Activated CD4-positive, alpha-beta T cell treated with anti-CD3 and anti-CD28 coated beads for 36 hours (primary cell): Measurements from ENCODE around the gene TMEM127. TPM values are rescaled to one million over a fixed set of nuclear protein-coding genes. Genes with fewer than 3 reads are reported as not detected.

Experiments used
- ATAC-seq: fragments of 200-7000 bp; cut with Tn5 transposase; one replicate; pipeline ENCODE4 v1.10.0; 2021; ENCODE audit warnings: mild to moderate bottlenecking, moderate library complexity
- CTCF ChIA-PET: fragments of 350-600 bp; sonication (Branson Sonifier 250); formaldehyde crosslinking; loops from one replicate; lab custom pipeline; 2021; ENCODE audit warnings: antibody characterized with exemption; lab: Charles Lee
- POLR2A ChIA-PET: fragments of 350-600 bp; sonication (Branson Sonifier 250); formaldehyde crosslinking; loops from one replicate; lab custom pipeline; 2021; ENCODE audit warnings: antibody characterized with exemption, inconsistent platforms; lab: Charles Lee
- DNase-seq: peaks from one replicate; pipeline ENCODE4 v3.0.0-alpha.2; 2020
- H3K27ac Mint-ChIP-seq: one replicate; pipeline ENCODE4 v1.8.0; 2021; ENCODE audit warnings: mixed read lengths
- H3K27me3 Mint-ChIP-seq: one replicate; pipeline ENCODE4 v1.8.0; 2021; ENCODE audit warnings: mixed read lengths
- H3K36me3 Mint-ChIP-seq: one replicate; pipeline ENCODE4 v1.8.0; 2021; ENCODE audit warnings: low read depth, mixed read lengths
- H3K4me1 Mint-ChIP-seq: one replicate; pipeline ENCODE4 v1.8.0; 2021; ENCODE audit warnings: mixed read lengths
- H3K4me3 Mint-ChIP-seq: one replicate; pipeline ENCODE4 v1.8.0; 2021; ENCODE audit warnings: mild to moderate bottlenecking, moderate library complexity, mixed read lengths
- H3K9me3 Mint-ChIP-seq: one replicate; pipeline ENCODE4 v1.8.0; 2021; ENCODE audit warnings: low read depth, mixed read lengths
- intact Hi-C, 2 experiments: fragments of 100-400 bp; cut with DNase I in 1 of 2; cut with micrococcal nuclease in 1 of 2; formaldehyde crosslinking; loops; one replicate each; pipeline versions ENCODE4 v1.14.2 to v1.15.1; 2022 to 2024; cut with DNase I, micrococcal nuclease
- total RNA-seq, 2 experiments: library from RNA; stranded (reverse); gene quantifications; one replicate each; pipeline ENCODE4 v1.2.3, GENCODE V29; 2021

The TMEM127 gene
- total RNA-seq, 2 experiments from 2014 or later = 16.6 to 17.9 TPM

- Mint-ChIP-seq H3K27ac (peak overlapping the region; percentile 96), H3K4me3 (peak overlapping the region; percentile 100), H3K9me3 (no peaks in the 10 kb centered on the region), H3K36me3 (peaks cover 38% of the 10 kb centered on the region), H3K27me3 (no peaks in the 10 kb centered on the region), H3K4me1 (peaks cover 57% of the 10 kb centered on the region)
- intact Hi-C loops = loop anchor here in 1 of 2 experiments (5.0 kb wide), 1 partner anchor 215 kb away; the partner anchor contains the start of gene ANKRD36C
- ATAC-seq = no peak
- POLR2A ChIA-PET = interaction anchor here (0.6 to 1.1 kb wide), 3 partner anchors 57 to 577 kb away, joined by 3 read pairs; no protein-coding TSS in a partner anchor
- peak; percentile 16 for DNase-seq
- CTCF ChIA-PET = interaction anchor here (1.3 kb wide), 1 partner anchor 33 kb away, joined by 5 read pairs; no protein-coding TSS in a partner anchor
Observed at GRCh38 chr2:96207073-96207773, 58.6 kb downstream of the TMEM127 start.

- no peaks in the 10 kb centered on the region for H3K9me3 Mint-ChIP-seq
- peaks cover 38% of the 10 kb centered on the region for H3K36me3 Mint-ChIP-seq
- peak overlapping the region; percentile 79 for H3K27ac Mint-ChIP-seq
- H3K4me3 Mint-ChIP-seq = peak overlapping the region; percentile 100
- peaks cover 62% of the 10 kb centered on the region for H3K4me1 Mint-ChIP-seq
- CTCF ChIA-PET = interaction anchor here (1.2 to 1.4 kb wide), 4 partner anchors 9 to 59 kb away, joined by 3 to 4 read pairs (median 3); no protein-coding TSS in a partner anchor
- POLR2A ChIA-PET = interaction anchor here (0.7 to 1.0 kb wide), 3 partner anchors 65 to 439 kb away, joined by 3 read pairs; no protein-coding TSS in a partner anchor
- no peak for DNase-seq
- ATAC-seq = no peak
- intact Hi-C loops = loop anchor here in 1 of 2 experiments (5.0 kb wide), 1 partner anchor 214 kb away; the partner anchor contains the start of gene ANKRD36C
- H3K27me3 Mint-ChIP-seq = no peaks in the 10 kb centered on the region
Observed at GRCh38 chr2:96205888-96206287, 59.9 kb downstream of the TMEM127 start.

- Mint-ChIP-seq H3K9me3 (no peaks in the 10 kb centered on the region), H3K4me3 (peak overlapping the region; percentile 100), H3K27ac (peak overlapping the region; percentile 72), H3K36me3 (peaks cover 38% of the 10 kb centered on the region), H3K27me3 (no peaks in the 10 kb centered on the region), H3K4me1 (peaks cover 66% of the 10 kb centered on the region)
- intact Hi-C loops = loop anchor here in 1 of 2 experiments (5.0 kb wide), 1 partner anchor 213 kb away; the partner anchor contains the start of gene ANKRD36C
- CTCF ChIA-PET = interaction anchor here (0.8 to 1.4 kb wide), 5 partner anchors 8 to 96 kb away, joined by 3 to 4 read pairs (median 3); no protein-coding TSS in a partner anchor
- POLR2A ChIA-PET = interaction anchor here (0.6 to 1.0 kb wide), 3 partner anchors 64 to 349 kb away, joined by 3 read pairs; no protein-coding TSS in a partner anchor
- DNase-seq (no peak), ATAC-seq (no peak)
Observed at GRCh38 chr2:96204836-96205624, 60.8 kb downstream of the TMEM127 start.

DNA sequence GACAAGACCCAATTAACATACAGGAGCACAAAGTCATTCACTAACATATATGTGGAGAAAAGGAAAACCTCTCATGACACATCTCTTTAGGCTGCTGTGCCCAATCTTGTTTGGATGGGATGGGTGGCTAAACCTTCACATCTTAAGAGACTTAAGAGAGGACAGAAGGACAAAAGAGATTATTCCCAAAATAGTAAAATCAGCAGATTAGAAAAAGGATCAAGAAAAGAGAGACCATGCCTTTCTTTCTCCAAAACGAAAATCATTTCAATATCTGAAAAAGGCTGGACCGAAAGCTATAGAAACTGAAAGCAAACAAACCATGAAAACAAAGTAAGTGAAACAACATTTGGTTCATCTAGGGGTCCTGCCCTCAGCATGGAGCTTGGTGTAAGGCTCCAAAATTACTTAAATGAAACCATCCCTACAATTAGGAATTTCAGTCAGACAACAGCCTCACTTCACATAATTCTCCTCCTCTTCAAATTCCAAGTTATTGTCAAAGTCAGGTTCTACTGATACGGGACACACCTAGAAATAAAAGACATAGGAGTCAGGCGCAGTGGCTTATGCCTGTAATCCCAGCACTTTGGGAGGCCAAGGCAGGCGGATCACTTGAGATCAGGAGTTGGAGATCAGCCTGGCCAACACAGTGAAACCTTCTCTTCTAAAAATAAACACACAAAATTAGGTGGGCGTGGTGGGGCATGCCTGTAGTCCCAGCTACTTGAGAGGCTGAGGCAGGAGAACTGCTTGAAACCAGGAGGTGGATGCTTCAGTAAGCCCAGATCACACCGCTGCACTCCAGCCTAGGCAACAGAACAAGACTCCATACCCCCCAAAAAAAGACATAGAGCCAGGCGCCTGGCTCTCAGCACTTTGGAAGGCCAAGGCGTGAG is 62.4 kb downstream of the TMEM127 start:
- ATAC-seq (no peak), DNase-seq (no peak)
- Mint-ChIP-seq H3K4me1 (peaks cover 77% of the 10 kb centered on the region), H3K27ac (peak overlapping the region; percentile 70), H3K27me3 (no peaks in the 10 kb centered on the region), H3K9me3 (no peaks in the 10 kb centered on the region), H3K4me3 (peak overlapping the region; percentile 55), H3K36me3 (peaks cover 44% of the 10 kb centered on the region)
- intact Hi-C loops = no loop called here
- CTCF ChIA-PET = interaction anchor here (0.7 to 3.3 kb wide), 6 partner anchors 28 to 575 kb away, joined by 3 to 17 read pairs (median 4); partner anchors contain the start of gene ASTL
- POLR2A ChIA-PET = interaction anchor here (0.7 to 1.9 kb wide), 2 partner anchors 63 to 65 kb away, joined by 3 to 4 read pairs; partner anchors contain the start of gene ASTL

DNA sequence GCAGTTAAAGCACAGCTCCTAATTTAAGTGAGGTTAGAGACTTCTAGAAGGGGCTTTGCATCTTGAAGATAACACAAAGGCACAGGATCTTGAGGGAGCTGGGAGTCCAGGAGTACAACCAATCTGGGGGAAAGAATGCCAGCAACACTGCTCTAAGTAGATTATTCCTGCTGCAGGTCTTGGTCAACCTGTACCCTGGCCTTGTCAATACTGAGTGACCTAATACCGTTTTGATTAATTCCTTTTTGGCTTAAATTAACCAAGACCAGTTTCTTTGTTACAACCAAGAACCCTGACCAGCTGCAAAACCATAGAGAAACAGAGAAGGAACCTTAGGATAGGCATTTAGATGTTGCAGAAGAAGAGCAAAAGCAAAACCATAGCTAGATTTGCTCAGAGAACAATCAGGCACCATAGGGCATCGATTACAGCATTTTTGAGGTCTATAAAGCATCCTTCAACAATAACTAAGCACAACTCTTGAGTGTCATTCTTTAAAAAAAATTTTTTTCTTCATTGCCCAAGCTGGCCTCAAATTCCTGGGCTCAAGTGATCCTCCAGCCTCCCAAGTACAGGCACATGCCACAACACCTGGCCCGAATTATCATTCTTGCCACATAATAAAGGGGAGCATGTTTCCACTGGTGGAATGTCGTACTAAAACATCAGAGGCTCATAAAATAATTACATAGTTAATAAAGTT is 63.5 kb downstream of the TMEM127 start:
- Mint-ChIP-seq H3K9me3 (no peaks in the 10 kb centered on the region), H3K27me3 (no peaks in the 10 kb centered on the region), H3K27ac (no peak overlapping the region), H3K4me1 (peaks cover 82% of the 10 kb centered on the region), H3K4me3 (no peak overlapping the region), H3K36me3 (peaks cover 40% of the 10 kb centered on the region)
- POLR2A ChIA-PET = interaction anchor here (1.8 to 1.9 kb wide), 2 partner anchors 61 to 65 kb away, joined by 4 to 5 read pairs; no protein-coding TSS in a partner anchor
- no peak for DNase-seq
- intact Hi-C loops = no loop called here
- CTCF ChIA-PET = interaction anchor here (0.6 to 3.3 kb wide), 8 partner anchors 20 to 576 kb away, joined by 3 to 17 read pairs (median 3); partner anchors contain the start of gene ASTL
- no peak for ATAC-seq

DNA sequence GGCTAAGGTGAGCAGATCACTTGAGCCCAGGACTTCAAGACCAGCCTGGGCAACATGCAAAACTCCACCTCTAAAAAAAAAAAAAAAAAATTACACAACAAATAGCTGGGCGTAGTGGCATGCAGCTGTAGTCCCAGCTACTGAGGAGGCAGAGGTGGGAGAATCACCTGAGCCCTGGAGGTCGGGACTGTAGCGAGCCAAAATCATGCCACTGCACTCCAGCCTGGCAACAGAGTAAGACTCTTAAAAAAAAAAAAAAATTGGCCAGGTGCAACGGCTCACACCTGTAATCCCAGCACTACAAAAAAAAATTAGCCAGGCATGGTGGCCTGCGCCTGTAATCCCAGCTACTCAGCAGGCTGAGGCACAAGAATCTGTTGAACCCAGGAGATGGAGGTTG is 64.5 kb downstream of the TMEM127 start:
- intact Hi-C loops = loop anchor here in 1 of 2 experiments (1.0 kb wide), 1 partner anchor 15 kb away; no protein-coding TSS in a partner anchor
- ChIA-PET POLR2A (interaction anchor here (0.7 to 1.8 kb wide), 2 partner anchors 66 to 67 kb away, joined by 4 to 5 read pairs; no protein-coding TSS in a partner anchor), CTCF (interaction anchor here (0.6 to 3.3 kb wide), 6 partner anchors 19 to 178 kb away, joined by 3 to 17 read pairs (median 4); no protein-coding TSS in a partner anchor)
- DNase-seq (no peak), ATAC-seq (no peak)
- no peak overlapping the region for H3K27ac Mint-ChIP-seq
- H3K27me3 Mint-ChIP-seq = no peaks in the 10 kb centered on the region
- H3K9me3 Mint-ChIP-seq = no peaks in the 10 kb centered on the region
- H3K36me3 Mint-ChIP-seq = peaks cover 35% of the 10 kb centered on the region
- H3K4me3 Mint-ChIP-seq = no peak overlapping the region
- peaks cover 76% of the 10 kb centered on the region for H3K4me1 Mint-ChIP-seq

DNA sequence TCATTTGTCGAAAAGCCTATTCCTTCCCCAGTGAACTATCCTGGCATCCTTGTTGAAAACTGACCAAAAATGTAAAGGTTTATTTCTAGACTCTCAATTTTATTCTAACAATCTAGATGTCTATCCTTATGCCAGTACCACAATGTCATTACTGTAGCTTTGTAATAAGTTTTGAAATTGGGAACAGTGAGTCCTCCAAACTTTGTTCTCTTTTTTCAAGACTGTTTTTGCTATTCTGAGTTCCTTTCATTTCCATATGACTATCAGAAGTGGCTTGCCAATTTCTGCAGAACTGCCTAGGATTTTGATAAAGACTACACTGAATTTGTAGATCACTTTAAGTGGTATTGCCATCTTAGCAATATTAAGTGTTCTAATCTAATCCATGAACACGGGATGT is 66.9 kb downstream of the TMEM127 start:
- H3K36me3 Mint-ChIP-seq = peaks cover 32% of the 10 kb centered on the region

More for the DNA sequence above, 66.9 kb downstream of the TMEM127 start:
- no peaks in the 10 kb centered on the region for H3K27me3 Mint-ChIP-seq
- POLR2A ChIA-PET = no interaction called here
- DNase-seq (no peak), ATAC-seq (no peak)
- intact Hi-C loops = no loop called here
- peak overlapping the region; percentile 14 for H3K27ac Mint-ChIP-seq
- H3K9me3 Mint-ChIP-seq = no peaks in the 10 kb centered on the region
- H3K4me3 Mint-ChIP-seq = no peak overlapping the region
- H3K4me1 Mint-ChIP-seq = peaks cover 59% of the 10 kb centered on the region
- CTCF ChIA-PET = interaction anchor here (0.6 to 1.6 kb wide), 6 partner anchors 11 to 89 kb away, joined by 3 to 6 read pairs (median 4); no protein-coding TSS in a partner anchor
